ENCODE measurements around the gene TARS3. TPM values are rescaled to one million over a fixed set of nuclear protein-coding genes. Genes with fewer than 3 reads are reported as not detected.
"Not testable (repeated sequence)": the region's sequence is repeated elsewhere in the genome, so short reads cannot be mapped to it uniquely, and the experiment has no call there.

TARS3 gene
- total RNA-seq, 1 donor from 2014 or later = 13.0 TPM

GRCh38 chr15:101637038-101637437 lies 87.2 kb downstream of the TARS3 start:
- no peak overlapping the region for H3K27ac Mint-ChIP-seq
- POLR2A ChIA-PET = no interaction called here

GRCh38 chr15:101635944-101636727 lies 88.1 kb downstream of the TARS3 start:
- H3K9me3 Mint-ChIP-seq = no peaks in the 10 kb centered on the region
- CTCF ChIA-PET = no interaction called here
- H3K4me3 Mint-ChIP-seq = no peak overlapping the region
- DNase-seq (no peak), ATAC-seq (ENCODE audit: low read depth) (no peak)
- H3K27ac Mint-ChIP-seq = no peak overlapping the region
- POLR2A ChIA-PET = no interaction called here
- H3K4me1 Mint-ChIP-seq = peaks cover 5% of the 10 kb centered on the region
- TF ChIP-seq CTCF (IDR thresholded peaks at IDR 0.05) = no peak
- intact Hi-C loops (cut with micrococcal nuclease) = no loop called here
- peaks cover 47% of the 10 kb centered on the region for H3K36me3 Mint-ChIP-seq (ENCODE audit: low read depth)
- no peaks in the 10 kb centered on the region for H3K27me3 Mint-ChIP-seq

More at GRCh38 chr15:101637038-101637437, 87.2 kb downstream of the TARS3 start:
- Mint-ChIP-seq H3K36me3 (ENCODE audit: low read depth) (peaks cover 52% of the 10 kb centered on the region), H3K27me3 (no peaks in the 10 kb centered on the region), H3K4me3 (no peak overlapping the region), H3K4me1 (peaks cover 14% of the 10 kb centered on the region), H3K9me3 (no peaks in the 10 kb centered on the region)
- DNase-seq (no peak), ATAC-seq (ENCODE audit: low read depth) (no peak)
- TF ChIP-seq CTCF (IDR thresholded peaks at IDR 0.05) = no peak
- CTCF ChIA-PET = no interaction called here
- intact Hi-C loops (cut with micrococcal nuclease) = no loop called here

GRCh38 chr15:101633356-101633755 lies 90.9 kb downstream of the TARS3 start:
- Mint-ChIP-seq H3K4me3 (no peak overlapping the region), H3K27me3 (no peaks in the 10 kb centered on the region), H3K9me3 (no peaks in the 10 kb centered on the region), H3K4me1 (no peaks in the 10 kb centered on the region), H3K27ac (no peak overlapping the region), H3K36me3 (ENCODE audit: low read depth) (peaks cover 21% of the 10 kb centered on the region)
- POLR2A ChIA-PET = interaction anchor here (0.7 kb wide), 1 partner anchor 1655 kb away, joined by 3 read pairs; no protein-coding TSS in a partner anchor
- no peak for TF ChIP-seq CTCF (IDR thresholded peaks at IDR 0.05)
- DNase-seq = no peak
- intact Hi-C loops (cut with micrococcal nuclease) = no loop called here
- ATAC-seq (ENCODE audit: low read depth) = no peak
- CTCF ChIA-PET = no interaction called here

- H3K4me1 Mint-ChIP-seq; H3K27ac Mint-ChIP-seq; POLR2A ChIA-PET; H3K9me3 Mint-ChIP-seq; H3K27me3 Mint-ChIP-seq; ATAC-seq (ENCODE audit: low read depth); DNase-seq; CTCF ChIA-PET; H3K4me3 Mint-ChIP-seq; intact Hi-C loops (cut with micrococcal nuclease): not testable (repeated sequence)
- peaks cover 39% of the 10 kb centered on the region for H3K36me3 Mint-ChIP-seq (ENCODE audit: low read depth)
These were observed 97.5 kb downstream of the TARS3 start for GRCh38 chr15:101626729-101627128.

- no peak for ATAC-seq (ENCODE audit: low read depth)
- Mint-ChIP-seq H3K36me3 (ENCODE audit: low read depth) (peaks cover 43% of the 10 kb centered on the region), H3K27ac (no peak overlapping the region), H3K4me1 (peaks cover 8% of the 10 kb centered on the region), H3K27me3 (no peaks in the 10 kb centered on the region), H3K4me3 (no peak overlapping the region), H3K9me3 (peaks cover 6% of the 10 kb centered on the region)
- no peak for DNase-seq
- ChIA-PET POLR2A (no interaction called here), CTCF (no interaction called here)
- intact Hi-C loops (cut with micrococcal nuclease) = no loop called here
- TF ChIP-seq CTCF (IDR thresholded peaks at IDR 0.05) = no peak
These were observed 98.3 kb downstream of the TARS3 start for GRCh38 chr15:101625980-101626379.
